ENCODE results near the gene CYTH3. TPM values are rescaled to one million over a fixed set of nuclear protein-coding genes. Genes with fewer than 3 reads are reported as not detected.
A peak's percentile ranks its signal among the peaks of the same experiment; 100 is the strongest.
"Not testable (repeated sequence)": the region's sequence is repeated elsewhere in the genome, so short reads cannot be mapped to it uniquely, and the experiment has no call there.

Gene CYTH3, protein sequence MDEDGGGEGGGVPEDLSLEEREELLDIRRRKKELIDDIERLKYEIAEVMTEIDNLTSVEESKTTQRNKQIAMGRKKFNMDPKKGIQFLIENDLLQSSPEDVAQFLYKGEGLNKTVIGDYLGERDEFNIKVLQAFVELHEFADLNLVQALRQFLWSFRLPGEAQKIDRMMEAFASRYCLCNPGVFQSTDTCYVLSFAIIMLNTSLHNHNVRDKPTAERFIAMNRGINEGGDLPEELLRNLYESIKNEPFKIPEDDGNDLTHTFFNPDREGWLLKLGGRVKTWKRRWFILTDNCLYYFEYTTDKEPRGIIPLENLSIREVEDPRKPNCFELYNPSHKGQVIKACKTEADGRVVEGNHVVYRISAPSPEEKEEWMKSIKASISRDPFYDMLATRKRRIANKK
- 29.8 and 33.2 TPM in 2 replicates for polyA plus RNA-seq (2014; cell fraction: cytosol; rRNA removed)
- 37.6 and 58.5 TPM in 2 replicates for polyA plus RNA-seq (2014; cell fraction: nucleus; rRNA removed)

DNA sequence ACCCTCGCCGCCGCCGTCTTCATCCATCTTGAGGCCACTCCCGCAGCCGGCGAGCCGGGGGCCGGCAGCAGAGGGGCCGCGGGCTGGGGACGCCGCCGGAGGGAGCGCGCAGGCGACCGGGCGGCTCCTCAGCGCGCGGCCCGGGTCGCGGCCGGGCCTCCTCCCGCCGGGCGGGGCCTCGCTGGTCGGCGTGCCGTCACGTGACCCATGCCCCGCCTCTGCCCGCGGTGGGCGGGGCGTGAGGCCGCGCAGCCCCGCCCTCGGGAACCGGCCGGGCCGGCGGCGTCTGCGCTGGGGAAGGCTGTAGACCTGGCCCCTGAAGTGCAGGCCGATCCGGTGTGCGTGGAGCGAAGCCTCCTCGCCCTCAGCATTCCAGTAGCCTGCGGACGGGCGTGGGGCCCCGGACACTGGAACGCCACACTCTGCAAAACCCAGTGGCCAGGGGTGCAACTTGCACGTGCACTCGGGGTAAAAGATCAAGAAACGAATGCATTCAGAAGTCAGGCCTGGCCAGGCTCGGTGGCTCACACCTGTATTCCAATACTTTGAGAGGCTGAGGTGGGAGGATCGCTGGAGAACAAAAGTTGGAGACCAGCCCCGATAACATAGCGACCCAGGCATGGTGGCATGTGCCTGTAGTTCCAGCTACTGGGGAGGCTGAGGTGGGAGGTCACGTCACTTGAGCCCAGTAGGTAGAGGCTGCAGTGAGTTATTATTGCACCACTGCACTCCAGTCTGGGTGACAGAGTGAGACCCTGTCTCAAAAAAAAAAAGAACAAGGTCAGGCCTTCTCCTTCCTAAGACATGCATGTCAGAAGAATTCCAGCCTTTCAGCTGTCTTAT, at the start of gene CYTH3:
Gene CYTH3, minus strand, starts transcription at position 144 of the 843 bp plus-strand sequence. Its CDS starts 117 bp downstream, at position 27.
- DNase-seq (ENCODE audit: low spot score), result peak; percentile 73

DNA sequence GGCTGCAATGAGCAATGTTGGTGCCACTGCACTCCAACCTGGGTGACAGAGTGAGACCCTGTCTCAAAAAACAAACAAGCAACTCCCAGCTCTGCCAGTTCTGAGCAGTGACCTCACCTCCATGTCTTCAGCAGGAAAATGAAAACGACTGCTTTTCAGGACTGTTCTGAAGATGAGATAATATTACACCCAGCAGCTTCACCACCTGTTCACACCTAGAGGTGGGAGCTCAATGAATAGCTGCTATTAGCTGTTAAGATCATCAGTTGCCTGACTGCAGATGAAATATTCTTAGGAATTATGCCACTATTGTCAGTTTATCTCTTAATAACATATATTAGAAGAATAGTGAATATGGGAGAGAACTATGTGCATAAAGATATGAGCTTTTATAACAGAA, 48.4 kb upstream of the CYTH3 start:
- DNase-seq (ENCODE audit: low spot score), result no peak

DNA sequence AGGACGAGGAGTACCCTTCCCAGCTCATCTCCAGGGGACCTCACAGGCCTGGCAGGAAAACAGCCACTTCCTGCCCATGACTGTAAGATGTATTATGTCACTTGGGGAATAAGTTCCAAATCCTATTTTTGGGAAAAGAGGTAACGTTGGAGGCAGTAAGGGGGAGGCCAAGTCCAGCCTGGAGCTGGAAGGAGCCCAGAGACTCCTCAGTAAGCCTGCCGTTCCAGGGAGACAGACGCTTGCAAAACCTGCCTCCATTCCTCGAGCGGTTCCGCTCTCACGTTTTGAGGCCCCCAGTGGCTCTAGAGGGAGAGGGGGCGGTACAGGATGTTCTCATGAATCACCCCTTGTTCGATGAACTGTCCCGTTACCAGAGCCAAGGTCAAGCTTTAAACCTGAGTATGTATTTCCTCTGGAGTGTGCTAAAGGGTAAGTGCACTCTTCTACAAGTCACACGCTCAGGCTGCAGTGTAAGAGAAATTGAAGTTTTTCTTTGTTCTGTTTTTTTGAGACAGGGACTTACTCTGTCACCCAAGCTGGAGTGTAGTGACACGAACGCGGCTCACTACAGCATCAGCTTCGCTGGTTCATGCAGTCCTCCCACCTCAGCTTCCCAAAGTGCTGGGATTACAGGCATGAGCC, 45.5 kb upstream of the CYTH3 start:
- no peak for DNase-seq (ENCODE audit: low spot score)

DNA sequence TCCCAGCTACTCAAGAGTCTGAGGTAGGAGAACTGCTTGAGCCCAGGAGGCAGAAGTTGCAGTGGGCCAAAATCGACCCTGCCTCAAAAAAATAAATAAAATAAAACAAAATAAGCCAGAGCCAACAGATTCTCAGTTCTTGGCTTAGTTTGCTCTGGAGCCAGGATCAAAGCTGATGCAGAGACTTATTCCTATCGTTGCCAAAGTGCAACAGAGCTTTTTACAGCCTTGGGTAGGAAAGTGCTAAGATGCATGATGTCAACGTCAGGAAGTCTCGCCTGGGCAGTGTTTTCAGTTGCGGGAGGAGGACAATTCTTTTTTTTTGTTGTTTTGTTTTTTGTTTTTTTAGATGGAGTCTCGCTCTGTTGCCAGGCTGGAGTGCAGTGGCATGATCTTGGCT, 43.8 kb upstream of the CYTH3 start:
- DNase-seq (ENCODE audit: low spot score), result no peak

DNA sequence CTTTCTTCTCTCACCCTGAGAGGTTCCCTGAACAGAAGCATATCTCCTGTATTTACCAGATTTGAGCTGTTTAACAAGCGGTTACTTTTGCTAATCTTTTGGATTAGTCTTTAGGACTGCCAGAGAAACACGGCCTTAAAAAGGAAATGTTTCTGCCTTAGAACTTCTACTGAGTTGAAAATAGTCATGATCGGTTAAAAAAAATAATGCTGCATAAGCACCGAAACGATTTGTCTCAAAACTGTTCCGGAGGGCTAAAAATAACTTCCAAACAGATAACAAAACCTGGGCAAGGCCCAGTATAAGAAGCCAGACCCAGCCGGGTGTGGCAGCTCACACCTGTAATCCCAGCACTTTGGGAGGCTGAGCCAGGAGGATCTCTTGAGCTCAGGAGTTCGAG, 43.3 kb upstream of the CYTH3 start:
- no peak for DNase-seq (ENCODE audit: low spot score)

DNA sequence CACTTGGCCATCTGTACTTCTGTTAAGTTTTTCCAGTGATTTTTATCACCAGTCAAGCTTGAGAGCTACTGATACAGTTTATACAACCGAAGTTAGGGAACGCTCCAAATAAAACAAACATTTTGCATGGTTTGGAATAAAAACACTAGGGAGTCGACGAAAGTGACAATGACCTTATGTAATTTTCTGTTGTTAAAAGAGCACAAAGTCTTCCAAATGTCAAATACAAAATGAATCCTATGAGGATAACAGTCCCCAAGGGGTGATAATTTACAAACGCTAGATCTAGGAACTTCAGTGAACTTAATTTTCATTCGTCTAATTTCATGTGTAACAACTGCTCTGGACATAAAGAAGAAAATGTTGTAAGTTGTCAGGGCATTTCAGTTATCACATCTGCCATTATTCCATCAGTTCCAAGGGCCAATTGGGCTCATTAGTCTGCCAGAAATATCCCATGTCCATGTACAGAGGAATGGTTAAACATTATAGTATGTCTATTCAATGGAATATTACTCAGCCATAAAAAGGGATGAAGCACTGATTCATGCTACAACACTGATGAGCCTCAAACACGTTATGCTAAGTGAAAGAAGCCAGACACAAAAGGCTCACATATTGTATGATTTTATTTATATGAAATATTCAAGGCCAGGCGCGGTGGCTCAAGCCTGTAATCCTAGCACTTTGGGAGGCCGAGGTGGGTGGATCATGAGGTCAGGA, 38.0 kb upstream of the CYTH3 start:
- DNase-seq (ENCODE audit: low spot score), result no peak

DNA sequence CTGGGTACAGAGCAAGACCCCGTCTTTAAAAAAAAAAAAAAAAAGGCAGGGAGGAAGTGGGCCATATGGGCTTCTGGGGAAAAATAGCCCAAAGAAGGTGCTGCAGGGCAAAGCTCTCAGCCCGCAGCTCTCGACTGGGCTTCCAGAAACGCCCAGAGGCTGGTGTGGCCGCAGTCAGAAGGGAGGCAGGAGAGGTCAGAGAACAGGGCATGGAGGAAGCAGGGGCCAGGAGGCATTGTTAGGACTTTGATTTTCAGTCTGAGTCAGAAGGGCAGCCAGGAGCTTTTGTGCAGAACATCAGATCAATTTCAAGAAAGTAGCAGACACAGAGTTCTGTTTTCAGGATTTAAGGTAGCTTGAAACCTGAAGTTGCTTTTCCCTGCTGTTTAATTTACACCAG, 35.3 kb upstream of the CYTH3 start:
- no peak for DNase-seq (ENCODE audit: low spot score)

DNA sequence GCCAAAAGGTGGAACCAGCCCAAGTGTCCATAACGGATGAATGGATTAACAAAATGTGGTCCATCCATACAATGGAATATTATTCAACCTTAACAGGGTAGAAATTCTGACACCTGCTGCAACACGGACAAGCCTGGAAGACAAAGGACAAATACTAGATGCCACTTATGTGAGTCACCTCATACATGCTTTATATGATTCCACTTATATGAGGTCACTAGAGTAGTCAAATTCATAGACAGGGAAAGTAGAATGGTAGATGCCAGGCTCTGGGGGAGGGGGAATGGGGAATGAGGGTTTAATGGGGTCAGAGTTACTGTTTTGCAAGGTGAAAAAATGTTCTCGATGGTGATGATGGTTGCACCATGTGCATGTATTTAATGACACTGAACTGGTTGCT, 34.0 kb upstream of the CYTH3 start:
- DNase-seq (ENCODE audit: low spot score), result no peak

DNA sequence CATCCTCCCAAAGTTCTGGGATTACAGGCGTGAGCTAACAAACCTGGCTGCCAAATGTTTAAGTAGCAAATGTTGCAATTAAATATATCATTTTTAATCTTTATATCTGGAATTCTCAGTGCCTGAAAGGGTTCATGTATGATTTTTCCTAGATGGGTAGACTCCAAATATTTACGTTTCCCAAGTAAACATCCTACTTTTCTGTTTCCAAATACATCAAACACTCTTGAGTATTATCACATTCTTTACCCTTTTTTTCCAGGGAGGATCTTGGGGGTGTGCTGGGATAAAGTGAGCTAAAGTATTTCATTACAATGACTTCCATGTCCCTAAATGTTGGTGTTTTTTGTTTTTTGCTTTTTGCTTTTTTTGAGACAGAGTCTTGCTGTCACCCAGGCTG, 32.9 kb upstream of the CYTH3 start:
- DNase-seq (ENCODE audit: low spot score), result no peak

DNA sequence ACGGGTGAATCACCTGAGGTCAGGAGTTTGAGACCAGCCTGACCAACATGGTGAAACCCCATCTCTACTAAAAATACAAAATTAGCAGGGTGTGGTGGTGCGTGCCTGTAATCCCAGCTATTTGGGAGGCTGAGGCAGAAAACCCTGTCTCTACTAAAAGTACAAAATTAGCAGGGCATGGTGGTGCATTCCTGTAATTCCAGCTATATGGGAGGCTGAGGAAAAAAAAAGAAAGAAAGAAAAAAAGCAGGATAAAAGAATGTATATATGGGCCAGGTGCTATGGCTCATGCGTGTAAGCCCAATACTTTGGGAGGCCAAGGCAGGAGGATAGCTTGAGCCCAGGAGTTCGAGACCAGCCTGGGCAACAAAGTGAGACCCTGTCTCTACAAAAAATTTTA, 29.0 kb upstream of the CYTH3 start:
- DNase-seq (ENCODE audit: low spot score), result not testable (repeated sequence)

DNA sequence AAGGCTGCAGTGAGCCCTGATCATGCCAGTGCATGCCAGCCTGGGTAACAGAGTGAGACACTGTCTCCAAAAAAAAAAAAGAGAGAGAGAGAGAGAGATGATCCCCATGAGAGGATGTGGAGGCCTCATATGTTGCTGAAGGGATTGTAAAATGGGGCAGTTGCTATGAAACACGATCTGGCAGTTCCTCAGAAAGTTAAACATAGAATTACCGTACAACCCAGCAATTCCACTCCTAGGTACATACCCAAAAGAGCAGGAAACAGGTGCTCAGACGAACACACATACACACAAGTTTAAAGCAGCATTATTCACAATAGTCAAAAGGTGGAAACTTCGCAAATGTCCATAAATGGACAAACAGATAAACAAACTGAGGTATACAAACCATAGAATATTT, 27.4 kb upstream of the CYTH3 start:
- DNase-seq (ENCODE audit: low spot score), result no peak

DNA sequence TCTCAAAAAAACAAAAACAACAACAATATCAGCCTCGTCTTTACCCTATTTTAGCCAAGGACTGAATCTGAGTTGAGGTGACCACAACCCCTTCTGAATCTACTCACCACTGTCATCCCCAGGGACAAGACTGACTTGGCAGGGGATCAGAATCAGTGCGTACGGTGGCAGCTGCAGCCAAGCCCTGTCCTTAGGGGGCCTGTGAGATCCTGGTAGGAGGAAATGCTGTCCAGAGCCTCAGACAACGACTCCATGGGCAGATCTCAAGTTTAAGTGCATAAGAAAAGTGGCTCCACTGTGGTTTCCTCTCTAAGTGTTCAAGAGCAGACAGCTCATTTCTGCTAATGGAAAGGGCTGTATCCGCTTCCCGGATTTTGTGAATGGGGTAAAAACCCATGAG, 22.4 kb upstream of the CYTH3 start:
- peak; percentile 29 for DNase-seq (ENCODE audit: low spot score)

DNA sequence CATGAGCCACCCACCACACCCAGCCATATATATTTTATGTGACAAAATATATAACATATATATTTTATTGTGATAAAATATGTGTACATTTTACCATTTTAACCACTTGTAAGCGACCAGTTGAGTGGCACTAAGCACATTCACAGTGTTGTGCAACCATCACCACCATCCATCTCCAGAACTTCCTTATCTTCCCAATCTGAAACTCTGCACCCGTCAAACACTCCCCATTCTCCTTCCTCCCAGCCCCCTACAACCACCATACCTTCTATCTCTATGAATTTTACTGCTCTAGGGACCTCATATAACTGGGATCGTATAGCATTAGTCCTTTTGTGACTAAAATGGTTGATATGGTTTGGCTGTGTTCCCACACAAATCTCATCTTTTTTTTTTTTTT, 20.8 kb upstream of the CYTH3 start:
- no peak for DNase-seq (ENCODE audit: low spot score)

DNA sequence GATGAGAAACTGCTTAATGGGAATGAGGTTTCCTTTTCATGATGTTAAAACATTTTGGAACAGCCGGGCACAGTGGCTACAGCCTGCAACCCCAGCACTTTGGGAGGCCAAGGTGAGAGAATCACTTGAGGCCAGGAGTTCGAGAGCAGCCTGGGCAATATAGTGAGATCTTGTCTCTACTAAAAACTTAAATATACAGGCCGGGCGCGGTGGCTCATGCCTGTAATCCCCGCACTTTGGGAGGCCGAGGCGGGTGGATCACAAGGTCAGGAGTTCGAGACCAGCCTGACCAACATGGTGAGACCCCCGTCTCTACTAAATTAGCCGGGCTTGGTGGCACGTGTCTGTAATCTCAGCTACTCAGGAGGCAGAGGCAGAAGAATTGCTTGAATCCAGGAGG, 19.5 kb upstream of the CYTH3 start:
- not testable (repeated sequence) for DNase-seq (ENCODE audit: low spot score)

DNA sequence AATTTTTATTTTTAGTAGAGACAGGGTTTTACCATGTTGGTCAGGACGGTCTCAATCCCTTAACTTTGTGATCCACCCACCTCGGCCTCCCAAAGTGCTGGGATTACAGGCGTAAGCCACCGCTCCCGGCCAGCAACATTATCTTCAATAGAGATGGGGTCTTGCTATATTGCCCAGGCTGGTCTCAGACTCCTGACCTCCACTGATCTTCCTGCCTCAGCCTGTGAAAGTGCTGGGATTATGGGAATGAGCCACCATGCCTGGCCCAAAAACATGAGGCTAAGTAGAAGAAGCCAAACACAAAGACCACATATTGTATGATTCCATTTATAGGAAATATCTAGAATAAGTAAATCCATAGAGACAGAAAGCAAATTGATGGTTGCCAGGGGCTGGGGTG, 19.1 kb upstream of the CYTH3 start:
- no peak for DNase-seq (ENCODE audit: low spot score)

DNA sequence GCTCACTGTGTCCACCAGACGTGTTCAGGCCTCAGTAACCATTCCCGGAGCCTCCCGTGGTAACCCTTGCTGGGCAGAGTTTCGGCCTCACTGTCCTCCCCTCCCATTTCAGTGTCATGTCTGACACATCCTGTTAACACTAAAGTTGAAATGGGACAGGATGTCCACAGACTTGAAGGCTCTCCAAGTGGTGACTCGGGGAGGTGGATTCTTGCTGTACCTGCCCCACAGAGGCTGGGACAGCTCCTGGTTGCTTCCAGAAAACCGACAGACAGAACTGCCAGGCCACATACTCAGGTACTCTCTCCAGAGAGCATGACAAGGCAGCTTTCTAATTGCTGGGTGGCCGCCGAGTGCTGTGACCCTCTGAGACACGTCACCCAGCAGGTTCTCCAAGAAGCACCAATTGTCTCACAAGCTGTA, 17.9 kb upstream of the CYTH3 start:
- DNase-seq (ENCODE audit: low spot score), result no peak

DNA sequence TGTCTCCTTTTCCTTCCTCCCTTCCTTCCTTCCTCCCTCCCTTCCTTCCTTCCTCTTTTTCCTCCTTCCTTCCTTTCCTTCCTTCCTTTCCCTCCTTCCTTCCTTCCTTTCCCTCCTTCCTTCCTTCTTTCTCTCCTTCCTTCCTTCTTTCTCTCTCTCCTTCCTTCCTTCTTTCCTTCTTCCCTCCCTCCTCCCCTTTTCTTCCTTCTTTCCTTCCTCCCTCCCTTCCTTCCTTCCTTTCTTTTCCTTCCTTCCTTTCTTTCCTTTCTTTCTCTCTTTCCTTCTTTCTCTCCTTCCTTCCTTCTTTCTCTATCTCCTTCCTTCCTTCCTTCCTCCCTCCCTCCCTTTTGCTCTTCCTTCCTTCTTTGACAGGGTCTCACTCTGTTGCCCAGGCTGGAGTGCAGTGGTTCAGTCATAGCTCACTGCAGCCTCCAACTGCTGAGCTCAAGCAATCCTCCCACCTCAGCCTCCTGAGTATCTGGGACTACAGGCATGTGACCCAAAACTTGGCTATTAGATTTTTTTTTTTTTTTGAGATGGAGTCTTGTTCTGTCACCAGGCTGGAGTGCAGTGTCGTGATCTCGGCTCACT, 15.9 kb upstream of the CYTH3 start:
- no peak for DNase-seq (ENCODE audit: low spot score)

DNA sequence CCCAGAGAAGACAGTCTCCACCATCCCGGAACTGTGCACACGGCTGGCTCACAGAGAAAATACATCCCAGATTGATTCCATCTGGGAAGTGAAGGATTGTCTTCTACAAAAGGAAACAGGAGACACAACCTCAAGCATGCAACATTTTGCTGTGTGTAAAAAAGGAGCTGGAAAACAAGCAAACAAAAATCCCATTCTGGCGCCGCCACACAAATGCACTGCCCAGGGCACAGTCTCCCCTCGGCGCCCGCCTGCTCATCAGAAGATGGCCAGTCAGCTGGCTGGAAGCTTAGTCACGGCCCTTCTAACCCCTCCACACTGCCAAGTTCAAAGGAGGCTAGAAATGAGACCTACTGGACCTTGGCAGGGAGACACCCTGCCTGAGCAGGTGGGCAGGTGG, 14.1 kb upstream of the CYTH3 start:
- no peak for DNase-seq (ENCODE audit: low spot score)

DNA sequence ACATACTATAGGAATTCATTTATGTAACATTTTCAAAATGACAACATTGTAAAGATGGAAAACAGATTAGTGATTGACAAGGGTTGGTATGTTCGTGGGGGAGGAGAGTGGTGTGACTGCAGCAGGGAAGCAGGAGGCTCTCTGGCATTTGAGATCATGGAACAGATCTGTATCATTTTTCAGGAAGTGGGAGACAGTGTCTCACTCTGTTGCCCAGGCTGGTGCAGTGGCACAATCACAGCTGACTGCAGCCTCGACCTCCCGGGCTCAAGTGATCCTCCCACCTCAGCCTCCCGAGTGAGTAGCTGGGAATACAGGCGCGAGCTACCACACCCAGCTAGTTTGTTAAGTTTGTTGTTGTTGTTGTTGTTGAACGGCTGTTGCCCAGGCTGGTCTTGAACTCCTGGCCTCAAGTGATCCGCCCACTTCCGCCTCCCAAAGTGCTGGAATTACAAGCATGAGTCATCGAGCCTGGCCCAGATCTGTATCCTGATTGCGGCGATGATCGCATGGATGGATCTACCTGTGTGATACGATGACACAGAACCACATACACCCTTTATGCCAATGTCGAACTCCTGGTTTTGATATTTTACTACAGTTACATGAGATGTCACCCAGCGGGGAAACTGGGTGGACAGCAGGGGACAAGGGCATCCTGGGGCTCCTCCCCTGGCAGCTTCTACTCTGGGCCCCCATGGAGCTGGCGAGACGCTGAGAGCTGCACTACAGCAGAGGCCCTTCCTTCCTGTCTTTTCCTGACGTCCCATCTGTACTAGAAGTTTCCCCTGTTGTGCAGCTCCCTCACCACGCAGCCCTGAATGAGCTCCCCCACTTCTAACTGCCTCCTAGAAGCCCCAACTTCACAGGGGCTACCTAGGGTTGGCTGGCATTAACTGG, 12.3 kb upstream of the CYTH3 start:
- DNase-seq (ENCODE audit: low spot score), result no peak

DNA sequence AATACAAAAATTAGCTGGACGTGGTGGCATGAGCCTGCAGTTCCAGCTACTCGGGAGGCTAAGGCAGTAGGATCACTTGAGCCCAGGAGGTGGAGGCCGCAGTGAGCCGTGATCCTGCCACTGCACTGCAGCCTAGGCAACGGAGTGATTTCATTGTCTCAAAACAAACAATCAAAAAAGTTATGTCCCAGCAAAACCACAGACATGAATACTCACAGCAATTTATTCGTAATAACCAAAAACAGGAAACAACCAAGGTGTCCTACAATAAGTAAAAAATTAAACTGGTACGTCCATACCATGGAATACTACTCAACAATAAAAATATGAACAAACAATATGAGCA, 11.6 kb upstream of the CYTH3 start:
- DNase-seq (ENCODE audit: low spot score), result no peak
